Right forelimb (tissue), 1 donor: ENCODE results near the gene SORCS2.
"Not testable (repeated sequence)": the region's sequence is repeated elsewhere in the genome, so short reads cannot be mapped to it uniquely, and the experiment has no call there.

ENCODE experiments used
- DNase-seq: peaks from one replicate; pipeline ENCODE4 v3.0.0-alpha.2; 2018

SORCS2 gene

DNA sequence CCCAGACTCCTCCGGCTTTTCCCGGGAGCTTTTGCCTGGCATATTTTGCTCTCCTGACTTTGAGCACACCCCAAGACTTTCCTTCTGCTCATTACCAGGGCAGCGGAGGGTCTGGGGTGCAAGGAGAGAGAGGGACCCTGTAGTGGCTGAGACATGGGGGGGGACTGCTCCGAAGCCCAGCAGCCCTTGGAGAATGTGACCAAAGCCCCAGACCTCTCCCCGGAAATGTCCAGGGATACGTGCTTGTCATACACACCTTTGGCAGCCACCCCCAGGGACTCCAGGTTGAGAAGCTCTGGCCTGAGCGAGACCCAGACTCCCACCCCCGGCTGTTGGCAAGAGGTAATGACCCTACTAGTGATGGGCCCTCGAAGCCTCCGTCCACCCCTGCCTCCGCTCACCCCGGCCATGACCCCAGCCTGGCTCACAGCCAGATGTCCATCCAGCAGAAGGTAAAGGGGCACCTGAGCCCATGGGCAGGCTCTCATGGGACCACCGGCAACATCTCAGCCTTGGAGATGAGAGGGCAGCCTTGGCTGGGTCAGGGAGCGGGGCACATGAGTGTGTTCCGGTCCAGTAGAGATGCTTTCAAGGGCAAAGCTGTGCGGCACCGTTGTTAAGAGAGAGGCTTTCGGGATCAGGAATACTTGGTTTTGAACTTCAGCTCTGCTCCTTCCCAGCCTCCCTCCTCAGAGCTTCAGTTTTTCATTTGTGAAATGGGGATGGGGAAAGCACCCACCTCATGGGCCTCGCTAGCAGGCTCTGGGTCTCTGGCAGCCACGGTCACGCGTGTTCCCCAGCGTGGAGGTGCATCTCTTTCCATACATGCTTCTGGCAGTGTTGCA, 240.4 kb downstream of the SORCS2 start:
- no peak for DNase-seq

DNA sequence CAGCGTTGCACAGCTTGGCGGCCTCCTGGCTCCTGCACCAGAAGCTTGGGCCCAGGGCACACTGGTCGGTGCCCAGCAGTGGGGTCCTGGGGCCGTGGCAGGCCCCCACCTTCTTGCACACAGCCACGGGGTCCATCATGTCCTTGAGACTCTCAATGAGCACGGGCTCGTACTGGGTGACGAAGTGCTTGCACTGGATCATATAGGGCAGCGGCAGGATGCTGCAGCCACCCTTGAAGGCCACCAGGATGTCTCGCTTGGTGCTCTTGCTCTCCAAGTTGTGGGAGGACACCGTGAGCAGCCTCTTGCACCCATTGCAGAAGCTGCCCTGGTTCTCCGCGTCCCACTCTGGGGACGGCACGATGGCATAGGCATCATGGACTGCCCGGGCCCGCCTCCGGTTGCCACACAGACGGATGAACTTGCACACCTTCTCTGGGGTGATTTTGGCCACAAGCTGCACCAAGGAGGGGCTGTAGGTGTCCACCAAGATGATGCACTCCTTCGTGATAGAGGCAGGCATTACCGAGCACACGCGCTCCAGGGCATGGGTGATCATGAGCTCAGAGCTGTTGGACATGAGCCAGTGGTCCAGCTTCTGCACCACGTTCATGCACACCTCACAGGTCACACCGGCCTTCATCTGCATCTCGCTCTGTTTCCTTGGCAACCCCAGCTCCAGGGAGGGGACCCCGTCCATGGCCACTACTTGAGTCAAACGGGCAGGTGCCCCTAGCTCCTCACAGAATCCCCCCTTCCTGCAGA, 241.2 kb downstream of the SORCS2 start:
- no peak for DNase-seq

DNA sequence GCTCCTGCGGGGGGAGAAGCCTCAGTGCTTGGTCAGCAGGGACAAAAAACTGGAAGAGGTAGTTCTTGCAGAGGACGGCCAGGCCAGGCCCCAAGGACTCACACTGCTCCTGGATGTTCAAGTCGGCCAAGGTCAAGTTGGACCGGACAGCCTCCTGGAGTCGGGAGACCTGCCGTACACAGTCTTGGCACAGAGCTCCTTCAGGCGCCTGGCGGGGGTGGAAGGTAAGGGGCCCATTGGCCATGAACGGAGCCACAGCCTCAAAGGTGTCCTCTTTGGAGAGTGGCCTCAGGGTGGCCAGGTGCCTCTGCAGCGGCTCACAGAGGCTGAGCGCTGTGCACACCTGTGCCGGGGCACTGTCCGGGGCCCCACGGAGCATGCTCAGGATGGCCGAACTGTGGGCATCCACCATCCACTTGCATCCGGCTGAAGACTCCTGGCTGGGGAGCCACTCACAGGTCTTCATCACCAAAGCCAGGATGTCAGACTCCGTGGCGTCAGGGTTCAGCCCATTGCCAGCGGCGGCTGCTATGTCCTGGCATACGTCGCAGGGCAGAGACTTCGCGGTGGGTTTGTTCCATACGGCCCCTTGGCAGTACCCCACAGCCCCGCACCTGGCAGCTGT, 241.9 kb downstream of the SORCS2 start:
- no peak for DNase-seq

DNA sequence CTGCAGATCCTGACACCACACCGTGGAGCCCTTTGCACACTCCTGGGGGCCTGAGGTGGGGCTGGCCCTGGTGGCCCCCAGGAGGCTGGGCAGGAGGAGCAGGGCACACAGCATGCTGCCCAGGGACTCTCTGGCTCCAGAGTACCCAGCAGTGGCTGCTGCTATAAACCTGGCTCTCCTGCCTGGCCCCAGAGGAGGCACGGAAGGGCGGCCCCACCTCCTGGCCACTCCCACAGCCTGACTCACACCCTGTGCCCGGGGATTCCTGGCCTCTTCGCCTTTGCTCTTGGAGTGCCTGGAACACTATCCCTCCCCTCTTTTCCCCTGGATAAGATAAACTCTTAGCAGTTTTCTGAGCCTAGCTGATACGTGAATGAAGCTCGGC, 242.4 kb downstream of the SORCS2 start, which contains the start of gene PSAPL1:
Gene PSAPL1, minus strand, starts transcription at position 165 of the 385 bp plus-strand sequence. Its CDS starts 51 bp downstream, at position 114.
- DNase-seq: no peak

DNA sequence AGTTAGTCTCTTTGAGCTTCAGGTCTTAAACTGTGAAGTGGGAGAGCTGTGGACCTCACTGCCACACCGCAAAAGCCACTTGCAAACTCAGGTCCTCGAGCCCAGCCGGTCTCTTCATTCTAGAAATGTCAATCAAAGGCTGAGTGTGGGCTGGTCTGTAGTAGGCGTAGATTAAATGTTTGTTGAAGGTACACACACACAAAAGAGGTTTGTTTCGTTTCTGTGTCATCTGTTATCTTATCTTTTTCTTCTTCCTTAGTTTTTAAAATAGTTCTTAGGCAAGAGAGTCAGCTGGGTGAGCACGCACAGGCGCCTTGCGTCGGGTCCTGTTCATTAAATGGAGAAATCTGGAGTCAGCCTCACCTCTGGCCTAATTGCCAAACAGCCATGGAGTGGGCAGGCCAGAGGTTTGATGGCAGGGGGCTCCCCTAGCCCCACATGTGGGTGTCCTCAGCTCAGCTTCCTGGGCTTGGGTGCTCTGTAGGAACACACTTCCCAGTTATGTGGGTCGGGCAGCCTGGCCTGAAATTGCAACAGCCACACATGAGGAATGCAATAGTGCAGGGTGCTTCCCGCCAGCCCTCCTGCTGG, 243.2 kb downstream of the SORCS2 start:
- no peak for DNase-seq

DNA sequence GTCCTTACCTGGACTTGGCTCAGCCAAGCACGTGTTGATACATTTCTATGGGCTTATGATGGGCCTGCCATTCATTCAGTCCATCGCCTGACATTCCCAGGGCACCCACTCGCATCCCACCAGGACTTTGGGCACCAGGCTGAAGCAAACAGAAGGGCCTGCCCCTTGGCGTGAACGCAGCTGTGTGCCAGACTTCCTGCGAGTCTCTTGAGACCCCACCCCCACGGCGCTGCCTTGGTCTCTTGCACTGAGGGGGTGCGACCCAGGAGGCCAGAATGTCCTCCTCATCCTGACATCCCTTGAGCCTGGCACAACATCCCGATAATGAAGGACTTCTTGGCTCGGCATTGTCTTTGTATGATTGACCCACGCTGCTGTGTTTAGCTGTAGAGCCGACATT, 243.9 kb downstream of the SORCS2 start:
- DNase-seq: no peak

DNA sequence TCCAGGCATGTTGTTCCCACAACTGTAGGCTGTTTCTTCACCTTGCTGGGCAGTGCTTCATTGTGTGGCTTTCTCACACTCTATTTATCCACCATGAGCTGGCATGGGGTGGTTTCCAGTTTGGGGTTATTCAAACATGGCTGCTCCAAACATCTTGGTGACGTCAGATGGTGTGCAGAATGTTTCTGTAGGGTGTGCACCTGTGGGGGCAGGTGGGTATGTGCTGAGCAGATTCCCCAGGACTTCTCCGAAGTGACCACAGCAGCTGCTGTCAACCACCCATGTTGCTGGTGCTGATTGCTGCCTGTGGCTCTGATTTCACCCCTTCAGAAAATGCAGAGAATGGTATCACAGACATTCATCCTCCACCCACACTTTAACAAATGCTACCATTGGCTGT, 247.4 kb downstream of the SORCS2 start:
- DNase-seq: no peak

DNA sequence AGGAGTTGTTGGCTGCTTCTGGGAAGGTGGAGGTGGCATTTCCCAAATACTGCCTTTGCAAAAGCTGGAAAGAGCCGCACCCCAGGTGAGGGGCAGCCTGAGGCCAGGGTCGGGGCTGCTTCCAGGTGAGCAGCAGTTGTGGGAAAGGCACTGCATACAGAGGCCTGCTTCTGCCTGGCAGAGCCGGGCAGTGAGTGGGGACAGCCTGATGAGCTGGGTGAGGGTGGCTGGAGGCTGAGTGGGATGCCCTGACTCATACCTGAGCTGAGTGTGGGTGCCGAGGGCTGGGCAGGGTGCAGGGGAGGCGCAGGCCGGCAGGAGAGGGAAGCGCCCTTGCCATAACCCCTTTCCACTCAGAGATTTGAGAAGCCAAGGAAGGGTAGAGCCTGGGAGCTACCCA, 248.9 kb downstream of the SORCS2 start:
- no peak for DNase-seq

DNA sequence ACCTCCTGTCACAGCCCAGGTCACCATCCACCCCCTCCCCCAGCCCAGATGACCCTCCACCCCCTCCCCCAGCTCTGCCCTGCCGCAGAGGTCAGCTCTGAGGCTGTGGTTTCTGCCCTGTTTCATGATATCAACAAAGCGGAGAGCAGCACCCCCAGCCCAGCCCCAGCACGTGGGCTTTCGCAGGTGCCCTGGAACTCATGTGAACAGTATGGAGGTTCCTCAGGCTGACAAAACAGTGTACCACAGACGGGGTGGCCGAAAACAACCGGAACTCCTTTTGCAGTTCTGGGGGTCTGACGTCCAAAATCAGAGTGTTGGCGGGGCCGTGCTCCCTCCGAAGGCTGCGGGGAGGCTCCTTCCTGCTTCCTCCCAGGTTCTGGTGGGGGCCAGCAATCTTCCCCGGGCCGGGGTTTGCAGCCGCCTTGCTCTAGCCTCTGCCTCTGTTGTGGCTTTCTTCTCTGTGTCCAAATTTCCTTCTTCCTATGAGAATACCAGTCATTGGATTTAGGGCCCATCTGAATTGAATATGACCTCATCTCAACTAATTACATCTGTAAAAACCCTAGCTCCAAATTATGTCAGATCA, 250.3 kb downstream of the SORCS2 start:
- no peak for DNase-seq

DNA sequence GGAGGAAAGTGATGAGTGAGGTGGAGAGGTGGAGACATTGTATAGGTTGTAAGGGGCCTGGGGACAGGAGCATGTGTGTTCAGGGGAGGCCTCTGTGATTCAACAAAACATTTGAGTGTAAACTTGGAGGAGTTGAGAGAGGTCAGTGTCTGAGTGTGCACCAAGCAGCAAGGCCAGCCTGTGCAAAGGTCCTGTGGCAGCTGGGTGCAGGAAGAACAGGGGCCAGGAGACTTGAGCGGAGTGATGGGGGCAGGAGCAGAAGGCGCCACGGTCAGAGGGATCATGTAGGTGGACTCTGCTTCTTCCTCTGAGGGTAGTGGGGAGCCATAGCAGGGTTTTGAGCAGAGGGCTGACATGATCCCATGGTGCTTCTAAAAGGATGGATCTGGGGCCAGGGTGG, 252.0 kb downstream of the SORCS2 start:
- no peak for DNase-seq

DNA sequence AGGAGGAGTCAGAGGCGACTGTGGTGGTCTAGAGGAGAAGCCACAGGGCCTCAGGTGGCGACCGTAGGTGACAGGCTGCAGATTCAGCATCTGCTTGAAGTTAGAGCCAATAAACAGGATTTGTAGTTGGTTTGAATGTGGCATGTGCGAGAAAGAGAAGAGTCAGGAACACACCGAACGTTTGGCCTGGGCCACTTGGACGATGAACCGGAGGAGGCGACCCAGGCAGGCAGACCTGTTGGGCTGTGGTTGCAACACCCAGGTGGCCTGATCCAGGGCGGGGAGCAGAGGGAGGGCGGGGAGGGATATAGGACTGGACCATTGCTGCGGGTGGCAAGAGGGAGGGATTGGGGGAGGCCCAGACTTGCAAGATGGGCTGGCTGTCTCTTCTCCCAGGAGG, 252.4 kb downstream of the SORCS2 start:
- DNase-seq: no peak

DNA sequence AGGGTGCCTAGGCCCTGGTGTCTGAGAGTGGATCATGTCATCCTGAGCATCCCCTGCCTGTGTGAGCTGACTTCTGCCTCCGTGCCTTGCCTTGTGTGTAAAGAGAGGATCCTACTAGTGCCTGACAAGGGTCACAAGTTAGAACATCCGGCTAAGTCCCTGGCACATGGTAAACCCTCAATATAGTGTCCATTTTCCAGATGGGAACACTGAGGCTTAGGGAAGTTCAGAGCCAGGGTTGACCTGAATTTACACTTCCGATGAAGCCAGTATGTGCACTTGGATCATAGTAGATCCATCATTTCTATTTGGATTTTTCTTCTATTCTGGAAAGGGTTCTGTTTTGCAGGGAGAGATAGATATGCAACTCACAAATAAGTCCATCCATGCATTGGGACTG, 254.9 kb downstream of the SORCS2 start:
- no peak for DNase-seq

DNA sequence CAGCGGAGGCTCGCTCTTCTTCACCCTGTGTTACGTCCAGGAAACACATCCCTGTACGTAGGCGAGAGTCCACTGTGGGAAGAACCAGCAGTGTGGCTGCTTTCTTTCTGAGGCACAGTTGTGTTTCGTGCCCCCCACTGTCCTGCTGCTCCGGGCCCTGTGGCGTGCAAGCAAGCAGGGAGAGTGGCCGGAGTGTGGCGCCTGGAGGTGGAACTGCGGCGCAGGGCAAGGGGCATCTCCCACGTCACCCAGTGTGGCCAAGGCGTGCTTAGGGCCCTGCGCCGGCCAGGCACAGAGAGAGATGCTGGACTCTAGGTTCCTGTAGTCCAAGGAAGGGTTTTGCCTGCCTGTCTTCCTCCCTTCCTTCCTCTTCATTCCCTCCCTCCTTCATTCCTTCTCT, 255.7 kb downstream of the SORCS2 start:
- no peak for DNase-seq

DNA sequence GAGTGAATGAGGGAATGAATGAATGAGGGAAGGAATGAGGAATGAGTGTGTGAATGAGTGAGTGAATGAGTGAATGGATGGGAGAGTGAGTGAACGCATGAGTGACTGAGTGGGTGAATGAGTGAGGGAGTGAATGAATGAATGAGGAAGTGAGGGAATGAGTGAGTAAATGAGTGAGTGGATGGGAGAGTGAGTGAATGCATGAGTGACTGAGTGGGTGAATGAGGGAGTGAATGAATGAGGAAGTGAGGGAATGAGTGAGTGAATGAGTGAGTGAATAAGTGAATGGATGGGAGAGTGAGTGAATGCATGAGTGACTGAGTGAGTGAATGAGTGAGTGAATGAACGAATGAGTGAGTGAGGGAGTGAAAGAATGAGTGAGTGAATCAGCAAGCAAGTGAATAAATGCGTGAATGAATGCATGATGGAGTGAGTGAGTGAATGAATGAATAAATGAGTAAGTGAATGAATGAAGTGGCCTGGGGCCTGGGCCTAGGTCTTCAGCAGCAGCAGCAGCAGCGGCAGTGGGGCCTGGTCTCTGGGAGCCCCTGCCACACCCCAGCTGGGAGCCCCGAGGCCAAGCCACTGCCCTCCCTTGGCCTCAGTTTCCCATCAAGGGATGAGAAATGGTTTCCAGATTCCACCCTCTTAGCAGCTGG, 258.6 kb downstream of the SORCS2 start:
- no peak for DNase-seq

DNA sequence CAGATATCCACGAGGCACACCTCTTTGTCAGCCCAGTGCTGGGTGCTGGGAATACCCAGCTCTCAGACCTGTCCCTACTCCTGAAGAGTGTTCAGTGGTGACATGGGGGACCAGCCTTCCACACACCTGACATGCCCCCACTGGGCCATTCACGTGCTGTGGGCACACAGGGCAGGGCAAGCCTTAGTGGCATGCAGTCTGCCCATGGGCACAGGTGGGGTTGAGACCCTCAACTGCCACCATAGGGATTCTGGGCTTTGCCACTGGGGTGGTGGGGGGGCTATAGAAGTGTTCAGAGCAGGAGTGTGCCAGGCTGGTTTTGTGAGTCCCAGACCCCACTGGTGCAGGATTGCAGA, 259.1 kb downstream of the SORCS2 start:
- no peak for DNase-seq

DNA sequence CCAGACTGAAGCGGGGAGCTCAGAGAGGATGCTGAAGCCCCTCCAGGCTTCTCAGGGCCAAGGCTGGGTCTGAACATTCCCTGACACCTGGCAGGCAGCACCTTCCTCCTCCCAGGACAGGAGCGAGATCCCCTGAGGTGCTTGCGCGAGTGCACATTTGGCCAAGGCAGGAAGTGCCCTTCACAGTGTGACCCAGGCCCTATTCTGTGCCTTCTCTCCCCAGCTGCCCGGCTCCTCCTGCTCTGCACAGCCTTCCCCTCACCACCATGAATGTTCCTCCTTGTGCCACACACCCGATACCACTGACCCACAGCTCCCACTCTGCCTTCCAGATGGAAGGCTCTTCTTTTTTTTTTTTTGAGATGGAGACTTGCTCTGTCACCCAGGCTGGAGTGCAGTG, 259.5 kb downstream of the SORCS2 start:
- no peak for DNase-seq

DNA sequence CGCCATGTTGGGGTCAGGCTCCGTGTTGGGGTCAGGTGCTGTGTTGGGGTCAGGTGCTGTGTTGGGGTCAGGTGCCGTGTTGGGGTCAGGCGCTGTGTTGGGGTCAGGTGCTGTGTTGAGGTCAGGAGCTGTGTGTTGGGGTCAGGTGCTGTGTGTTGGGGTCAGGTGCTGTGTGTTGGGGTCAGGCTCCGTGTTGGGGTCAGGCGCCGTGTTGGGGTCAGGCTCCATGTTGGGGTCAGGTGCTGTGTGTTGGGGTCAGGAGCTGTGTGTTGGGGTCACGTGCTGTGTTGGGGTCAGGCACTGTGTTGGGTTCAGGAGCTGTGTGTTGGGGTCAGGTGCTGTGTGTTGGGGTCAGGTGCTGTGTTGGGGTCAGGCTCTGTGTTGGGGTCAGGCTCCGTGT, 260.5 kb downstream of the SORCS2 start:
- DNase-seq: not testable (repeated sequence)

DNA sequence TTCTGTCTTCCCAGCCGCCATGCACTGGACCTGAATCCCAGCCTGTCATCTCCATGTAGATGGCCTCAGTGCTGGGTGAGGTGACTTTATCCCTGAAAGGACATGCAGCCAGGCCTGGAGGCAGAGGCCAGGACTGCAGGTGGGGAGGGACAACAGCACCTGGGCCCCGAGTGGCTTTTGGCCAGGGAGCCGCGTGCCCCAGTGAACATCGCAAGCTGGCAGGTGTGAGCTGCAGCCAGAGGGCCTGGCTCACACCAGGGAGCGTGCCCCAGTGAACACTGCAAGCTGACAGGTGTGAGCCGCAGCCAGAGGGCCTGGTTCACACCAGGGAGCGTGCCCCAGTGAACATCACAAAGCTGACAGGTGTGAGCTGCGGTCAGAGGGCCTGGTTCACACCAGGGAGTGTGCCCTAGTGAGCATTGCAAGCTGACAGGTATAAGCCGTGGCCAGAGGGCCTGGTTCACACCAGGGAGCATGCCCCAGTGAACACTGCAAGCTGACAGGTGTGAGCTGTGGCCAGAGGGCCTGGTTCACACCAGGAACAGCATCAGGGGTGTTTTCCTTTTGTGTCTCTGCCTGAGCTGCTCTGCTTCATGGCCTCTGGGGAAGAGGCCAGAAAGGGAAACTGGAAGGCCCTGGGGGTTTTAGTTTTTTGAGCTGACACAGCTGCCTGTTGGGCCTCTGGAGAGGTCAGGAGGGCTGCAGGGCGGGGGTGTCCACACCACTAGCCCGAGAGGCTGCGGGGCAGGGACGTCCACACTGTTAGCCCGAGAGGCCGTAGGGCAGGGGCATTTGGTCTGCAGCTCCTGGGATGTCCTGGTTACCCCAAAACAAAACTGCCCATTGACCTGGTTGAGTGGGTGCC, 265.1 kb downstream of the SORCS2 start:
- no peak for DNase-seq

DNA sequence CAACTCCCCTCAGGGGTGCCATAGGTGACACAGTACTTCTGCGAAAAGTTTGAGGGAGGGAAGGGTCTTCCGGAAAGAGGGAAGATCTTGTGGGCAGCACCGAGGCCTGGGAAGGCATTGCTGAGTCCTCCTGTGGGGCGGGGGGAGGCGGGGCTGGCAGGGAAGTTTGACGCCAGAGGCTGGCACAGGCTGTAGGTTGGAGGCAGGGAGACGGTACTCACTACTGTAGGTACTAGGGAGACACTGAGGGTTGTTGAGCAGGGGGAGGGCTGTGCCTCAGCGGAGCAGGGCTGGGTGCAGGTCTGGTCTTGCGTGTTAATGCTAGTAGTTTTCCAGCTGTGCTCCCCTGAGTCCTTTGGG, 265.7 kb downstream of the SORCS2 start:
- no peak for DNase-seq

DNA sequence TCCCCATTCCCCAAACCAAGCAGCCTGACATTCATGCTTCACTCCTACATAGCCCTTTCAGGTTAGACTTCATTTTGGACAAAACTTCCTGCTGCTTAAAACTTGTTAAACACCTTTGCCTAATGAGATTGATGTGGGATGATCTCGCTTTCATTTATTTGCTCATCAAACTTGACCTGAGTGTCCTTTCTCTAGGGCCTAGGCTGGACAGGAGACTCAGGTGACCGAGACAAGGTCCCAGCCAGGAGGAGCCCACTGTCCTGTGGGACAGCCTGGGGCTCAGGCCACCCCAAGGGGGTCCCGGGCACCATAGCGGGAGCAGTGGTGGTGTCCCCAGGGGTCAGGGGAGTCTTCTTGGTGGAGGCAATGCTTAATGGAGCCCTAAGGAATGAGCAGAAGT, 266.1 kb downstream of the SORCS2 start:
- no peak for DNase-seq

DNA sequence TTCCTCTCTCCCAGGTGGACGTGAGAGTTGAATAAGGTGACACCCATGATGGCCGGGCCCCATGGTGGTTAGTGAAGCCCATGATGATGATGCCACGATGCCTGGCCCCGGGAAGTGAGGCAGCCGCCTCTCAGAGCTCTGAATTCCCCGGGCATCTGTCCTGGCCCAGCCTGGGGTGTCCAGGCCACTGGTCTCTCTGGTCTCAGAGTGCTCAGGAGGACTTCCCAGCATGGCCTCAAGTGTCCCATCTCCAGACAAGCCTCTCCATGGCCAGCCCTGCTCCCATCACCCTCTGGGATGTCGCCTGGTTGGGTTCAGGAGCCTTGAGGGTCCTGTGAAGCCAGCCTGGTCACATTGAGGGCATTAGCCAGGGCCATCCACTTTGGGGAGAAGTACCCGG, 267.1 kb downstream of the SORCS2 start:
- DNase-seq: no peak

DNA sequence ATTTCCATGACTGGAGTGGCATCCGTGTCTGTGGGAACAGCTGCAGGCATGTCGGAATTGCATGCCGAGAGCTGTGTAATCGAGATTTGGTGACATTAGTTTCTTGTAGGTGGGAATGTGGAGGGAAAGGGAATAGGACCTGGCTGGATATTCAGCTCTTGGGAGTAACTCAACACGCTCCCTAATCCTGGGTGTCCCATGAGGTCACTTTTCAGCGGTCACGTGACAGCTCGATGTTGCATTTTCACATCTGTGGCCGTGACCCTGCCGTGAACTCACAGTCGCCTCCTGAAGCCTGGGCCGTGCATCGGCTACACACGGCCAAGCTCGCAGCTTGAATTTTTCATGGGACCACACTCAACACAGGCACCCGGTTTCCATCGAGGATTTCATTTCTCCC, 268.2 kb downstream of the SORCS2 start:
- DNase-seq: peak; percentile 60
